Activated CD8-positive, alpha-beta T cell treated with anti-CD3 and anti-CD28 coated beads, Interleukin-2, amount 10 ng/mL, durations not matched to agents 7 days and 5 days (primary cell): Measurements from ENCODE around the gene GOLGA6D. TPM values are rescaled to one million over a fixed set of nuclear protein-coding genes. Genes with fewer than 3 reads are reported as not detected.
"Not testable (repeated sequence)": the region's sequence is repeated elsewhere in the genome, so short reads cannot be mapped to it uniquely, and the experiment has no call there.

Experiments
- ATAC-seq: fragments of 150-1000 bp; cut with Tn5 transposase; one replicate; pipeline ENCODE4 v1.10.0; 2021; ENCODE audit warnings: moderate library complexity
- CTCF ChIA-PET: fragments of 350-600 bp; sonication (Branson Sonifier 250); formaldehyde crosslinking; loops from one replicate; lab custom pipeline; 2021; ENCODE audit warnings: antibody characterized with exemption; lab: Charles Lee
- POLR2A ChIA-PET: fragments of 350-600 bp; sonication (Branson Sonifier 250); formaldehyde crosslinking; loops from one replicate; lab custom pipeline; 2021; ENCODE audit warnings: antibody characterized with exemption; lab: Charles Lee
- DNase-seq: peaks from one replicate; pipeline ENCODE4 v3.0.0-alpha.2; 2020
- H3K27ac Mint-ChIP-seq: one replicate; pipeline ENCODE4 v1.8.0; 2021; ENCODE audit warnings: mild to moderate bottlenecking, mixed read lengths
- H3K27me3 Mint-ChIP-seq: one replicate; pipeline ENCODE4 v1.8.0; 2021; ENCODE audit warnings: low read depth, mixed read lengths
- H3K36me3 Mint-ChIP-seq: one replicate; pipeline ENCODE4 v1.8.0; 2021; ENCODE audit warnings: low read depth, mixed read lengths
- H3K4me1 Mint-ChIP-seq: one replicate; pipeline ENCODE4 v1.8.0; 2021; ENCODE audit warnings: low read depth, mixed read lengths
- H3K4me3 Mint-ChIP-seq: one replicate; pipeline ENCODE4 v1.8.0; 2021; ENCODE audit warnings: mild to moderate bottlenecking, mixed read lengths
- H3K9me3 Mint-ChIP-seq: one replicate; pipeline ENCODE4 v1.8.0; 2022; ENCODE audit warnings: mixed read lengths; ENCODE audit not compliant: insufficient read depth
- total RNA-seq, 2 experiments: library from RNA; stranded (reverse); gene quantifications; one replicate each; pipeline ENCODE4 v1.2.3, GENCODE V29; 2021

Gene GOLGA6D
- total RNA-seq, 2 experiments from 2014 or later = not detected

DNA sequence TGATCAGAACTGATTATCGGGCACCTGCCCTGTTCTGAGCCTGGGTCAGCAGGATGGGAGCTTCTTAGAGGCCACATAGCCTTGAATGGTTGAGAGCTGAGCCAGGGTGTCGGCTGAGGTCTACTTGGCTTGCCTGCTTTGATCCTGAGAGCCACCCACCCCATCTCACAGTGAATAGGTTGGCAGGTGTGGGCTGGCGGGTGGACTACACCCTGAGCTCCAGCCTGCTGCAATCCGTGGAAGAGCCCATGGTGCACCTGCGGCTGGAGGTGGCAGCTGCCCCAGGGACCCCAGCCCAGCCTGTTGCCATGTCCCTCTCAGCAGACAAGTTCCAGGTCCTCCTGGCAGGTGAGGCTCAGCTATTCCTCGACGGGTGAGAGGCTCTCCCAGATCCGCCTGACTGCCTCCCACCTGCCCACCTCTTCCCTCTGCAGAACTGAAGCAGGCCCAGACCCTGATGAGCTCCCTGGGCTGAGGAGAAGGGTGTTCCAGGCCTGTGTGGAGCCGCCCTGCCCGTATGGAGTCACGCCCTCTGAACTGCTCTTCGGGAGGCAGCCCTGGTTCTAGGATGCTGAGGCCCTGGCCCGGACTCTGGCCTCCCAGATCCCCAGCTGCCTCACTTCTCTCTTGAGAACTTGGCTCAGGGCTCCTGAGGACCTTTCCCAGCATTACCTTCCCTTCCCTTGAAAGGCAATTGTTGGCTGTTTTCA is 57.1 kb downstream of the GOLGA6D start:
- no peak overlapping the region for H3K27ac Mint-ChIP-seq
- ChIA-PET POLR2A (no interaction called here), CTCF (no interaction called here)
- H3K4me3 Mint-ChIP-seq = no peak overlapping the region
- no peaks in the 10 kb centered on the region for H3K27me3 Mint-ChIP-seq
- ATAC-seq (no peak), DNase-seq (no peak)
- no peaks in the 10 kb centered on the region for H3K9me3 Mint-ChIP-seq
- H3K4me1 Mint-ChIP-seq = peaks cover 16% of the 10 kb centered on the region
- H3K36me3 Mint-ChIP-seq = peaks cover 13% of the 10 kb centered on the region

DNA sequence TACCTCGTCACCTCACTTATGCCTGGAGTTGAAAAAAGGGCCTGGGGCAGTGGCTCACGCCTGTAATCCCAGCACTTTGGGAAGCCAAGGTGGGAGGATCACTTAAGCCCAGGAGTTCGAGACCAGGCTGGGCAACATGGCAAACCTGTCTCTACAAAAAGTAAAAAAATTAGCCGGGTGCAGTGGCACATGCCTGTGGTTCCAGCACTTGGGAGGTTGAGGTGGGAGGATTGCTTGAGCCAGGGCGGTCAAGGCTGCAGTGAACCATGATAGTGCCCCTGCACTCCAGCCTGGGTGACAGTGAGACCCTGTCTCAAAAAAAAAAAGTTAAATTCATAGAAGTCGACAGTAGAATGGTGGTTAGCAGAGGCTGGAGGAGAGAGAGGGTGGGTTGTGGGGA is 59.6 kb downstream of the GOLGA6D start:
- H3K4me1 Mint-ChIP-seq = peaks cover 7% of the 10 kb centered on the region
- H3K27ac Mint-ChIP-seq = no peak overlapping the region
- DNase-seq (no peak), ATAC-seq (no peak)
- H3K36me3 Mint-ChIP-seq = peaks cover 20% of the 10 kb centered on the region
- H3K9me3 Mint-ChIP-seq = peaks cover 4% of the 10 kb centered on the region
- CTCF ChIA-PET = no interaction called here
- H3K27me3 Mint-ChIP-seq = peaks cover 13% of the 10 kb centered on the region
- H3K4me3 Mint-ChIP-seq = no peak overlapping the region
- POLR2A ChIA-PET = no interaction called here

DNA sequence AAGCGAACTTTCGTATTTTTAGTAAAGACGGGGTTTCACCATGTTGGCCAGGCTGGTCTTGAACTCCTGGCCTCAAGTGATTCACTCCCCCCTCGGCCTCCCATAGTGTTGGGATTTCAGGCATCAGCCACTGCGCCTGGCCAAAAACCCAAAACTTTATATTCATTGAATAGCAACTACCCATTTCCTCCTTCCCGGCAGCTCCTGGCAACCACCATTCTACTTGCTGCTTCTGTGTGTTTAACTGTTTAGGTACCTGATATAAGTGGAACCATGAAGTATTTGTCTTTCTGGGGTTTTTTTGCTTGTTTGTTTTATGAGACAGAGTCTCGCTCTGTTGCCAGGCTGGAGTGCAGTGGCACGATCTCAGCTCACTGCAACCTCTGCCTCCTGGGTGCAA is 61.3 kb downstream of the GOLGA6D start:
- DNase-seq, H3K27ac Mint-ChIP-seq, H3K9me3 Mint-ChIP-seq, H3K4me3 Mint-ChIP-seq, ATAC-seq: not testable (repeated sequence)
- CTCF ChIA-PET = interaction anchor here (0.5 kb wide), 1 partner anchor 120 kb away, joined by 3 read pairs; no protein-coding TSS in a partner anchor
- Mint-ChIP-seq H3K4me1 (peaks cover 16% of the 10 kb centered on the region), H3K27me3 (peaks cover 15% of the 10 kb centered on the region), H3K36me3 (peaks cover 26% of the 10 kb centered on the region)
- POLR2A ChIA-PET = interaction anchor here (0.5 kb wide), 1 partner anchor 519 kb away, joined by 3 read pairs; no protein-coding TSS in a partner anchor

Other genes starting within 250 kb of the GOLGA6D start
- 10 to 100 TPM; 57.2 to 59.4 TPM for gene C15orf39, start 81.0 kb upstream of the GOLGA6D start, total RNA-seq
- not detected for gene GOLGA6C, start 24.5 kb upstream of the GOLGA6D start, total RNA-seq
- 100 to 1,000 TPM; 101 to 103 TPM for gene COMMD4, start 53.2 kb downstream of the GOLGA6D start, total RNA-seq
- gene NEIL1, start 64.2 kb downstream of the GOLGA6D start, total RNA-seq = 1 to 10 TPM; 2.8 to 3.2 TPM
- 100 to 1,000 TPM; 123 to 131 TPM for gene MAN2C1, start 85.8 kb downstream of the GOLGA6D start, total RNA-seq
- 100 to 1,000 TPM in 1 of 2 experiments, 10 to 100 TPM in 1; 96.7 to 104 TPM for gene SIN3A, start 168.9 kb downstream of the GOLGA6D start, total RNA-seq